IPS-20b (cell line): Measurements from ENCODE around the gene TSHZ1.
"Not testable (repeated sequence)": the region's sequence is repeated elsewhere in the genome, so short reads cannot be mapped to it uniquely, and the experiment has no call there.

Source experiments
- H3K27ac ChIP-seq: one replicate; pipeline ENCODE4 v1.5.1; 2013; ENCODE audit warnings: low read length
- H3K27me3 ChIP-seq: 2 replicates; pipeline ENCODE4 v1.6.1; 2013; ENCODE audit warnings: mild to moderate bottlenecking, low read length, inconsistent platforms; ENCODE audit not compliant: insufficient read depth
- H3K36me3 ChIP-seq: 2 replicates; pipeline ENCODE4 v1.6.1; 2013; ENCODE audit warnings: low read depth, mild to moderate bottlenecking, inconsistent platforms, low read length, moderate library complexity; ENCODE audit not compliant: insufficient read depth
- H3K4me1 ChIP-seq: 2 replicates; pipeline ENCODE4 v1.6.1; 2013; ENCODE audit warnings: mild to moderate bottlenecking, control low read depth, inconsistent platforms, low read length, moderate library complexity; ENCODE audit not compliant: insufficient read depth
- H3K4me3 ChIP-seq: 2 replicates; pipeline ENCODE4 v1.5.1; 2013; ENCODE audit warnings: mild to moderate bottlenecking, low read length, inconsistent platforms
- H3K9ac ChIP-seq: 2 replicates; pipeline ENCODE4 v1.6.1; 2013; ENCODE audit warnings: low read depth, mild to moderate bottlenecking, inconsistent platforms, low read length, moderate library complexity
- H3K9me3 ChIP-seq: 2 replicates; pipeline ENCODE4 v1.6.1; 2013; ENCODE audit warnings: mild to moderate bottlenecking, low read depth, low read length, inconsistent platforms; ENCODE audit not compliant: insufficient read depth

TSHZ1 gene

GRCh38 chr18:75319905-75320304 lies 109.3 kb downstream of the TSHZ1 start:
- Histone ChIP-seq H3K9ac (no peak overlapping the region), H3K27me3 (no peaks in the 10 kb centered on the region), H3K36me3 (no peaks in the 10 kb centered on the region), H3K4me3 (no peak overlapping the region), H3K27ac (no peak overlapping the region), H3K4me1 (no peaks in the 10 kb centered on the region), H3K9me3 (no peaks in the 10 kb centered on the region)

- Histone ChIP-seq H3K27ac (no peak overlapping the region), H3K9ac (no peak overlapping the region), H3K4me3 (no peak overlapping the region), H3K9me3 (peaks cover under 1% of the 10 kb centered on the region; the same call in 1 of the 2 replicates), H3K4me1 (no peaks in the 10 kb centered on the region), H3K27me3 (no peaks in the 10 kb centered on the region), H3K36me3 (no peaks in the 10 kb centered on the region)
Measured at GRCh38 chr18:75320506-75320905, 109.9 kb downstream of the TSHZ1 start.

- no peaks in the 10 kb centered on the region for H3K36me3 ChIP-seq
- H3K27ac ChIP-seq: no peak overlapping the region
- H3K9me3 ChIP-seq: peaks cover 10% of the 10 kb centered on the region; the same call in 1 of the 2 replicates
- H3K4me1 ChIP-seq: no peaks in the 10 kb centered on the region
- H3K4me3 ChIP-seq: no peak overlapping the region
- H3K27me3 ChIP-seq: no peaks in the 10 kb centered on the region
- H3K9ac ChIP-seq: no peak overlapping the region
Measured at GRCh38 chr18:75321431-75321830, 110.8 kb downstream of the TSHZ1 start.

GRCh38 chr18:75322206-75322605 lies 111.6 kb downstream of the TSHZ1 start:
- no peaks in the 10 kb centered on the region for H3K27me3 ChIP-seq
- H3K4me3 ChIP-seq: no peak overlapping the region
- H3K36me3 ChIP-seq: no peaks in the 10 kb centered on the region
- H3K4me1 ChIP-seq: no peaks in the 10 kb centered on the region
- no peak overlapping the region for H3K27ac ChIP-seq
- peaks cover 14% of the 10 kb centered on the region; the same call in 1 of the 2 replicates for H3K9me3 ChIP-seq
- no peak overlapping the region for H3K9ac ChIP-seq

- H3K9me3 ChIP-seq: peaks cover 27% of the 10 kb centered on the region
- no peak overlapping the region for H3K9ac ChIP-seq
- no peaks in the 10 kb centered on the region for H3K27me3 ChIP-seq
- H3K4me1 ChIP-seq: no peaks in the 10 kb centered on the region
- H3K4me3 ChIP-seq: no peak overlapping the region
- H3K27ac ChIP-seq: no peak overlapping the region
- H3K36me3 ChIP-seq: no peaks in the 10 kb centered on the region
Measured at GRCh38 chr18:75323821-75324585, 113.4 kb downstream of the TSHZ1 start.

GRCh38 chr18:75324686-75325257 lies 114.2 kb downstream of the TSHZ1 start:
- Histone ChIP-seq H3K27ac (no peak overlapping the region), H3K4me3 (no peak overlapping the region), H3K27me3 (no peaks in the 10 kb centered on the region), H3K4me1 (no peaks in the 10 kb centered on the region), H3K36me3 (no peaks in the 10 kb centered on the region), H3K9me3 (peaks cover 27% of the 10 kb centered on the region), H3K9ac (no peak overlapping the region)

GRCh38 chr18:75329753-75330152 lies 119.2 kb downstream of the TSHZ1 start:
- H3K36me3 ChIP-seq, H3K4me3 ChIP-seq, H3K27ac ChIP-seq, H3K4me1 ChIP-seq, H3K9ac ChIP-seq, H3K27me3 ChIP-seq: not testable (repeated sequence)
- H3K9me3 ChIP-seq: peaks cover 27% of the 10 kb centered on the region

- no peak overlapping the region for H3K4me3 ChIP-seq
- H3K27ac ChIP-seq: no peak overlapping the region
- peaks cover 27% of the 10 kb centered on the region for H3K9me3 ChIP-seq
- H3K4me1 ChIP-seq: no peaks in the 10 kb centered on the region
- no peaks in the 10 kb centered on the region for H3K36me3 ChIP-seq
- no peaks in the 10 kb centered on the region for H3K27me3 ChIP-seq
- no peak overlapping the region for H3K9ac ChIP-seq
Measured at GRCh38 chr18:75330308-75330707, 119.7 kb downstream of the TSHZ1 start.

GRCh38 chr18:75334869-75335268 lies 124.3 kb downstream of the TSHZ1 start:
- Histone ChIP-seq H3K4me3 (no peak overlapping the region), H3K9ac (no peak overlapping the region), H3K4me1 (no peaks in the 10 kb centered on the region), H3K27ac (no peak overlapping the region), H3K27me3 (no peaks in the 10 kb centered on the region; the same call in 1 of the 2 replicates), H3K36me3 (no peaks in the 10 kb centered on the region), H3K9me3 (no peaks in the 10 kb centered on the region)

- no peak overlapping the region for H3K9ac ChIP-seq
- no peak overlapping the region for H3K27ac ChIP-seq
- H3K4me1 ChIP-seq: no peaks in the 10 kb centered on the region
- H3K27me3 ChIP-seq: no peaks in the 10 kb centered on the region; the same call in 1 of the 2 replicates
- no peaks in the 10 kb centered on the region for H3K9me3 ChIP-seq
- H3K4me3 ChIP-seq: no peak overlapping the region
- no peaks in the 10 kb centered on the region for H3K36me3 ChIP-seq
Measured at GRCh38 chr18:75335511-75335910, 124.9 kb downstream of the TSHZ1 start.

- H3K27me3 ChIP-seq: no peaks in the 10 kb centered on the region; the same call in 1 of the 2 replicates
- H3K4me3 ChIP-seq: no peak overlapping the region
- no peak overlapping the region for H3K27ac ChIP-seq
Measured at GRCh38 chr18:75336767-75337166, 126.2 kb downstream of the TSHZ1 start.

GRCh38 chr18:75337348-75337747 lies 126.8 kb downstream of the TSHZ1 start:
- Histone ChIP-seq H3K9me3 (no peaks in the 10 kb centered on the region), H3K36me3 (no peaks in the 10 kb centered on the region), H3K4me1 (peaks cover 4% of the 10 kb centered on the region; the same call in 1 of the 2 replicates), H3K4me3 (no peak overlapping the region), H3K27ac (no peak overlapping the region), H3K27me3 (peaks cover 4% of the 10 kb centered on the region; the same call in 1 of the 2 replicates), H3K9ac (no peak overlapping the region)

More at GRCh38 chr18:75336767-75337166, 126.2 kb downstream of the TSHZ1 start:
- no peaks in the 10 kb centered on the region for H3K36me3 ChIP-seq
- H3K9ac ChIP-seq: no peak overlapping the region
- H3K9me3 ChIP-seq: no peaks in the 10 kb centered on the region
- peaks cover under 1% of the 10 kb centered on the region; the same call in 1 of the 2 replicates for H3K4me1 ChIP-seq
